ENCODE measurements around the gene DNAH5.

The DNAH5 gene

DNA sequence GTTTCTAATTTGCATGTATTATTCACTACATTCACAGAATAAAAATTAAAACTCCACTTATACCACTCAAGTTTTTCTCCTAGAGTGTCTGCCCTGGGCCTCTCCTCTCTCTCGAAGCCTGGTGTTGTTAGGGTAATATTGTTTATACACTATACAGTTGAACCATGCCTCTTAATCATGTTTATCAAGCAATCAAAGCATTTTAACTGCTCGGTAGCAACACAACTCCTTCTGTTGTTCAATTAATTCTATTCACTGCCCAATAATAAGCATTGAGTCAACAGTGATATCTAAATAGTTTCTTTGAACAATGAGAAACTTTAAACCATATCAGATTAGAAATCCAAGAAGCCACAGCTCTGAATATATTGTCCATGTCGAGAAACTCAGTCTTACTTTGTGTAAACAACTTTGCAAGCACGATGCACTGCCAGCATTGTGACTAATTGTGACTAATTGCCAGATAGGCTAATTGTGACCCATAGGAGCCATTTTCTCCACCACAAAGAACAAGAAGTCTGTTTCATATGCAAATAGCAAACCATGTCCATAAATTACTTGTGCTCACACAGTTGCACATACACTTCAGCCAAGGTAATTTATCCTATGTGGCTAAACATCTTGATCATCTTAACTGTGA lies at the start of gene DNAH5:
DNAH5 (minus strand) TSS at position 129 of the 640 bp plus-strand sequence. CDS start 250 bp downstream, outside the sequence.
- TF ChIP-seq, protein P1, sequence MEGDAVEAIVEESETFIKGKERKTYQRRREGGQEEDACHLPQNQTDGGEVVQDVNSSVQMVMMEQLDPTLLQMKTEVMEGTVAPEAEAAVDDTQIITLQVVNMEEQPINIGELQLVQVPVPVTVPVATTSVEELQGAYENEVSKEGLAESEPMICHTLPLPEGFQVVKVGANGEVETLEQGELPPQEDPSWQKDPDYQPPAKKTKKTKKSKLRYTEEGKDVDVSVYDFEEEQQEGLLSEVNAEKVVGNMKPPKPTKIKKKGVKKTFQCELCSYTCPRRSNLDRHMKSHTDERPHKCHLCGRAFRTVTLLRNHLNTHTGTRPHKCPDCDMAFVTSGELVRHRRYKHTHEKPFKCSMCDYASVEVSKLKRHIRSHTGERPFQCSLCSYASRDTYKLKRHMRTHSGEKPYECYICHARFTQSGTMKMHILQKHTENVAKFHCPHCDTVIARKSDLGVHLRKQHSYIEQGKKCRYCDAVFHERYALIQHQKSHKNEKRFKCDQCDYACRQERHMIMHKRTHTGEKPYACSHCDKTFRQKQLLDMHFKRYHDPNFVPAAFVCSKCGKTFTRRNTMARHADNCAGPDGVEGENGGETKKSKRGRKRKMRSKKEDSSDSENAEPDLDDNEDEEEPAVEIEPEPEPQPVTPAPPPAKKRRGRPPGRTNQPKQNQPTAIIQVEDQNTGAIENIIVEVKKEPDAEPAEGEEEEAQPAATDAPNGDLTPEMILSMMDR (conservative IDR thresholded peaks at IDR 0.05; ENCODE audit: control insufficient read depth, insufficient read depth, low read depth, low read length): no peak

DNA sequence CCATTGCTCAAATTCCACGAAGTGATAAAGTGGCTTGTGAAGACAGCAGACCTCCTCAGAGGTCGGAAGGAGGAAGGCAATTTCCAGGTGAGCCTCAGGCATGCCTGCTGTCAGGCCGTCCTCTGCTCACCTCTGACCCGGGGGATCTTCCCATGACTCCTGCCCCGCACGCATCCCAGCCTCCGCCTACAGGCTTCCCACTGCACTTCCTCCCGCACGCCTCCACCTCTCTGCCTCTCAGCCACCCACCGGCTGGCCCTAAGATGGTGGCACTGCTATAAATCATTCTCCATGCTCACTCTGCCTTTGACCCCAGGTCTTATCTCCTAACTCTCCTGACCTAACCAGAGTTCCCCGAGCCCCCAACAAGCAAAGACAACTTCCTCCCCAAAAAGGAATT lies 49.4 kb upstream of the DNAH5 start:
- DNase-seq (ENCODE audit: low read depth): no peak
- TF ChIP-seq, protein P1 (conservative IDR thresholded peaks at IDR 0.05; ENCODE audit: control insufficient read depth, insufficient read depth, low read depth, low read length): no peak
- no peak overlapping the region for H3K4me3 ChIP-seq (ENCODE audit: control insufficient read depth, low read depth, low read length)

More for the DNA sequence above, at the start of gene DNAH5:
- no peak within 1 kb of the TSS for H3K4me3 ChIP-seq (ENCODE audit: control insufficient read depth, low read depth, low read length)
- DNase-seq (ENCODE audit: low read depth): peak; percentile 76

- DNase-seq (ENCODE audit: low read depth): no peak
- TF ChIP-seq, protein P1 (conservative IDR thresholded peaks at IDR 0.05; ENCODE audit: control insufficient read depth, insufficient read depth, low read depth, low read length): no peak
- no peak overlapping the region for H3K4me3 ChIP-seq (ENCODE audit: control insufficient read depth, low read depth, low read length)
These were observed 48.3 kb upstream of the DNAH5 start for GRCh38 chr5:13992795-13993194.

- no peak overlapping the region for H3K4me3 ChIP-seq (ENCODE audit: control insufficient read depth, low read depth, low read length)
- TF ChIP-seq, protein P1 (conservative IDR thresholded peaks at IDR 0.05; ENCODE audit: control insufficient read depth, insufficient read depth, low read depth, low read length): no peak
- no peak for DNase-seq (ENCODE audit: low read depth)
These were observed 46.9 kb upstream of the DNAH5 start for GRCh38 chr5:13991365-13991764.

- no peak for DNase-seq (ENCODE audit: low read depth)
- H3K4me3 ChIP-seq (ENCODE audit: control insufficient read depth, low read depth, low read length): no peak overlapping the region
- TF ChIP-seq, protein P1 (conservative IDR thresholded peaks at IDR 0.05; ENCODE audit: control insufficient read depth, insufficient read depth, low read depth, low read length): no peak
These were observed 46.4 kb upstream of the DNAH5 start for GRCh38 chr5:13990896-13991295.

GRCh38 chr5:13989832-13990231 lies 45.3 kb upstream of the DNAH5 start:
- TF ChIP-seq, protein P1 (conservative IDR thresholded peaks at IDR 0.05; ENCODE audit: control insufficient read depth, insufficient read depth, low read depth, low read length): no peak
- no peak for DNase-seq (ENCODE audit: low read depth)
- H3K4me3 ChIP-seq (ENCODE audit: control insufficient read depth, low read depth, low read length): no peak overlapping the region

Data from fibroblast of mammary gland (primary cell).